ENCODE data around the gene DNAH1.

The DNAH1 gene

GRCh38 chr3:52395503-52395865, 79.4 kb downstream of the DNAH1 start:
- H3K36me3 ChIP-seq, result no peaks in the 10 kb centered on the region
- no peaks in the 10 kb centered on the region for H3K4me1 ChIP-seq
- no peak for DNase-seq
- TF ChIP-seq, protein P1, sequence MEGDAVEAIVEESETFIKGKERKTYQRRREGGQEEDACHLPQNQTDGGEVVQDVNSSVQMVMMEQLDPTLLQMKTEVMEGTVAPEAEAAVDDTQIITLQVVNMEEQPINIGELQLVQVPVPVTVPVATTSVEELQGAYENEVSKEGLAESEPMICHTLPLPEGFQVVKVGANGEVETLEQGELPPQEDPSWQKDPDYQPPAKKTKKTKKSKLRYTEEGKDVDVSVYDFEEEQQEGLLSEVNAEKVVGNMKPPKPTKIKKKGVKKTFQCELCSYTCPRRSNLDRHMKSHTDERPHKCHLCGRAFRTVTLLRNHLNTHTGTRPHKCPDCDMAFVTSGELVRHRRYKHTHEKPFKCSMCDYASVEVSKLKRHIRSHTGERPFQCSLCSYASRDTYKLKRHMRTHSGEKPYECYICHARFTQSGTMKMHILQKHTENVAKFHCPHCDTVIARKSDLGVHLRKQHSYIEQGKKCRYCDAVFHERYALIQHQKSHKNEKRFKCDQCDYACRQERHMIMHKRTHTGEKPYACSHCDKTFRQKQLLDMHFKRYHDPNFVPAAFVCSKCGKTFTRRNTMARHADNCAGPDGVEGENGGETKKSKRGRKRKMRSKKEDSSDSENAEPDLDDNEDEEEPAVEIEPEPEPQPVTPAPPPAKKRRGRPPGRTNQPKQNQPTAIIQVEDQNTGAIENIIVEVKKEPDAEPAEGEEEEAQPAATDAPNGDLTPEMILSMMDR (IDR thresholded peaks at IDR 0.05; ENCODE audit: low read depth, low read length), result no peak
- H3K4me3 ChIP-seq (ENCODE audit: low read depth, low read length), result no peak overlapping the region
- no peaks in the 10 kb centered on the region for H3K9me3 ChIP-seq
- no peaks in the 10 kb centered on the region for H3K27me3 ChIP-seq

DNA sequence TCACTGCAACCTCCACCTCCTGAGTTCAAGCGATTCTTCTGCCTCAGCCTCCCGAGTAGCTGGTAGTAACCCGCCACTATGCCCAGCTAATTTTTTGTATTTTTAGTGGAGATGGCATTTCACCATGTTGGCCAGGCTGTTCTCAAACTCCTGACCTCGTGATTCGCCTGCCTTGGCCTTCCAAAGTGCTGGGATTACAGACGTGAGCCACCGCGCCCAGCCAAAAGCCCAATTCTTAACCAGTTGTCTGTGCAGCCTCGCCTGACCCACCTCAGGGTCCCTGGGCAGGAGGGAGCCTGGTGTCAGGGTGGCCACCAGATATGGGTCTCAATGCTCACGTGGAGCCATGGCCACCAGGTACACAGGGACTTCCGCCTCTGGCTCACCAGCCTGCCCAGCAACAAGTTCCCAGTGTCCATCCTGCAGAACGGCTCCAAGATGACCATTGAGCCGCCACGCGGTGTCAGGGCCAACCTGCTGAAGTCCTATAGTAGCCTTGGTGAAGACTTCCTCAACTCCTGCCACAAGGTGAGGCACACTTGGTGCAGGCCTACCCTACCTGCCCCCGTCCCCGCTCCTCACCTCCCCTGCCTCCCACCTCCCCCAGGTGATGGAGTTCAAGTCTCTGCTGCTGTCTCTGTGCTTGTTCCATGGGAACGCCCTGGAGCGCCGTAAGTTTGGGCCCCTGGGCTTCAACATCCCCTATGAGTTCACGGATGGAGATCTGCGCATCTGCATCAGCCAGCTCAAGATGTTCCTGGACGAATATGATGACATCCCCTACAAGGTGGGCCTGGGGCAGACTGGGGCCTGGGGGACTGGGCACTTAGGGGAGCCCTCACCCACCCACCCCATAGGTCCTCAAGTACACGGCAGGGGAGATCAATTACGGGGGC, 80.1 kb downstream of the DNAH1 start:
- Histone ChIP-seq H3K4me3 (ENCODE audit: low read depth, low read length) (no peak overlapping the region), H3K4me1 (no peaks in the 10 kb centered on the region), H3K27me3 (no peaks in the 10 kb centered on the region), H3K9me3 (no peaks in the 10 kb centered on the region), H3K36me3 (no peaks in the 10 kb centered on the region)
- no peak for DNase-seq
- TF ChIP-seq, protein P1 (IDR thresholded peaks at IDR 0.05; ENCODE audit: low read depth, low read length), result no peak

DNA sequence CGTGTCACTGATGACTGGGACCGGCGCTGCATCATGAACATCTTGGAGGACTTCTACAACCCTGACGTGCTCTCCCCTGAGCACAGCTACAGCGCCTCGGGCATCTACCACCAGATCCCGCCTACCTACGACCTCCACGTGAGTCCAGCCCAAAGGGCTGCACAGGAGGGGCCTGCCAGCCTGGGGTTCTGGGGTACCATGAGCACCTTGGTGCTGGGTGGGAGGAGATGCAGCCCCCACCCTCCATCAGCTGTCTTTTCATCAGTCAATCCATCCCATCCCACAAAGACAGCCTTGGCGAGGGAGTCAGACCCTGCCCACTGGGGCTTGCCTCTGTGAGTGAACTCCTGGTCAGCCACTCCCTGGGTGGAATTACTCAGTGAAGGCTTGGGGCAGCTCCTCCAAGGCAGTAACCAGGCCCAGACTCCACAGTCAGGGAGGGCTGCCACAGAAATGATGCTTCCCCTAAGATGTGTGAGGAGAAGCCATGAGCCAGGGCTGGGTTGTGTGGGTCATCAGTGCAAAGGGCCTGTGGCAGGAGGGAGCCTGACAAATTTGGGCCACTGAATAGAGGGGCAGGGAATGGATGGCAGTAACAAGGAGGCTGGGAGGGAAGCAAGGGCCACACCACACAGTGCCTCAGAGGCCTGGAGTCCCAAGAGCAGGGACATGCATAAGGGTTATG, 80.9 kb downstream of the DNAH1 start:
- Histone ChIP-seq H3K9me3 (no peaks in the 10 kb centered on the region), H3K4me1 (no peaks in the 10 kb centered on the region), H3K36me3 (no peaks in the 10 kb centered on the region), H3K27me3 (no peaks in the 10 kb centered on the region), H3K4me3 (ENCODE audit: low read depth, low read length) (no peak overlapping the region)
- TF ChIP-seq, protein P1 (IDR thresholded peaks at IDR 0.05; ENCODE audit: low read depth, low read length), result no peak
- no peak for DNase-seq

GRCh38 chr3:52397676-52398399, 81.7 kb downstream of the DNAH1 start:
- Histone ChIP-seq H3K27me3 (no peaks in the 10 kb centered on the region), H3K4me3 (ENCODE audit: low read depth, low read length) (no peak overlapping the region), H3K4me1 (no peaks in the 10 kb centered on the region), H3K36me3 (no peaks in the 10 kb centered on the region; the same call in 1 of the 2 replicates), H3K9me3 (no peaks in the 10 kb centered on the region)
- no peak for DNase-seq
- TF ChIP-seq, protein P1 (IDR thresholded peaks at IDR 0.05; ENCODE audit: low read depth, low read length), result no peak

GRCh38 chr3:52398670-52399081, 82.6 kb downstream of the DNAH1 start:
- Histone ChIP-seq H3K9me3 (no peaks in the 10 kb centered on the region), H3K36me3 (no peaks in the 10 kb centered on the region; the same call in 1 of the 2 replicates), H3K4me3 (ENCODE audit: low read depth, low read length) (no peak overlapping the region), H3K27me3 (no peaks in the 10 kb centered on the region), H3K4me1 (no peaks in the 10 kb centered on the region)
- TF ChIP-seq, protein P1 (IDR thresholded peaks at IDR 0.05; ENCODE audit: low read depth, low read length), result no peak
- no peak for DNase-seq

All from BE2C (cell line).